Measurements from ENCODE around the gene COX4I2.

COX4I2 gene

GRCh38 chr20:31603822-31604566 is 33.7 kb upstream of the COX4I2 start:
- H3K4me3 ChIP-seq (IDR thresholded peaks at IDR 0.05; ENCODE audit: insufficient read depth, low read depth, low read length), result no peak overlapping the region
- peak overlapping the region; percentile 76 for H3K9ac ChIP-seq
- peak overlapping the region; percentile 60 for H2AFZ ChIP-seq (ENCODE audit: low read depth)
- H3K36me3 ChIP-seq (ENCODE audit: insufficient read depth), result no peaks in the 10 kb centered on the region
- peaks cover 16% of the 10 kb centered on the region for H3K79me2 ChIP-seq (ENCODE audit: insufficient read depth, low read depth)
- peak overlapping the region; percentile 91 for H3K4me2 ChIP-seq
- no peaks in the 10 kb centered on the region for H3K27me3 ChIP-seq (ENCODE audit: insufficient read depth, low read depth)
- H3K4me1 ChIP-seq (ENCODE audit: low read depth, poor library complexity, severe bottlenecking), result peaks cover 54% of the 10 kb centered on the region
- no peak for TF ChIP-seq CTCF (conservative IDR thresholded peaks at IDR 0.05; ENCODE audit: low read depth, low read length)
- peak overlapping the region; percentile 85 for H3K27ac ChIP-seq
- no peaks in the 10 kb centered on the region for H4K20me1 ChIP-seq (ENCODE audit: insufficient read depth)

- no peaks in the 10 kb centered on the region for H4K20me1 ChIP-seq (ENCODE audit: insufficient read depth)
- H3K4me3 ChIP-seq (IDR thresholded peaks at IDR 0.05; ENCODE audit: insufficient read depth, low read depth, low read length), result no peak overlapping the region
- H3K27ac ChIP-seq, result peak overlapping the region; percentile 85
- peak overlapping the region; percentile 91 for H3K4me2 ChIP-seq
- H3K9ac ChIP-seq, result peak overlapping the region; percentile 76
- no peaks in the 10 kb centered on the region for H3K27me3 ChIP-seq (ENCODE audit: insufficient read depth, low read depth)
- H3K79me2 ChIP-seq (ENCODE audit: insufficient read depth, low read depth), result peaks cover 16% of the 10 kb centered on the region
- TF ChIP-seq CTCF (conservative IDR thresholded peaks at IDR 0.05; ENCODE audit: low read depth, low read length), result no peak
- no peaks in the 10 kb centered on the region for H3K36me3 ChIP-seq (ENCODE audit: insufficient read depth)
- peaks cover 54% of the 10 kb centered on the region for H3K4me1 ChIP-seq (ENCODE audit: low read depth, poor library complexity, severe bottlenecking)
- H2AFZ ChIP-seq (ENCODE audit: low read depth), result peak overlapping the region; percentile 60; the same call in 1 of the 2 replicates
Measured at GRCh38 chr20:31604567-31605030, 33.1 kb upstream of the COX4I2 start.

- peaks cover 54% of the 10 kb centered on the region for H3K4me1 ChIP-seq (ENCODE audit: low read depth, poor library complexity, severe bottlenecking)
- no peaks in the 10 kb centered on the region for H4K20me1 ChIP-seq (ENCODE audit: insufficient read depth)
- no peak; the same call in 1 of the 2 replicates for TF ChIP-seq CTCF (conservative IDR thresholded peaks at IDR 0.05; ENCODE audit: low read depth, low read length)
- peak within 1 kb of the TSS; percentile 76 for H3K9ac ChIP-seq
- H2AFZ ChIP-seq (ENCODE audit: low read depth), result peak within 1 kb of the TSS; percentile 60; the same call in 1 of the 2 replicates
- peak within 1 kb of the TSS; percentile 91 for H3K4me2 ChIP-seq
- peaks cover 16% of the 10 kb centered on the region for H3K79me2 ChIP-seq (ENCODE audit: insufficient read depth, low read depth)
- H3K27me3 ChIP-seq (ENCODE audit: insufficient read depth, low read depth), result no peaks in the 10 kb centered on the region
- no peaks in the 10 kb centered on the region for H3K36me3 ChIP-seq (ENCODE audit: insufficient read depth)
- H3K4me3 ChIP-seq (IDR thresholded peaks at IDR 0.05; ENCODE audit: insufficient read depth, low read depth, low read length), result no peak within 1 kb of the TSS
- H3K27ac ChIP-seq, result peak within 1 kb of the TSS; percentile 85
Measured at GRCh38 chr20:31605031-31605901, 32.4 kb upstream of the COX4I2 start, which contains the start of gene ID1. TSS of gene ID1 (plus strand) at chr20:31605289. CDS start at chr20:31605388, 99 bp downstream.

GRCh38 chr20:31605902-31606803 is 31.6 kb upstream of the COX4I2 start:
- H3K36me3 ChIP-seq (ENCODE audit: insufficient read depth), result no peaks in the 10 kb centered on the region
- H3K9ac ChIP-seq, result peak overlapping the region; percentile 76
- peaks cover 60% of the 10 kb centered on the region for H3K4me1 ChIP-seq (ENCODE audit: low read depth, poor library complexity, severe bottlenecking)
- no peaks in the 10 kb centered on the region for H4K20me1 ChIP-seq (ENCODE audit: insufficient read depth)
- peak overlapping the region; percentile 91 for H3K4me2 ChIP-seq
- peaks cover 16% of the 10 kb centered on the region for H3K79me2 ChIP-seq (ENCODE audit: insufficient read depth, low read depth)
- H3K27ac ChIP-seq, result peak overlapping the region; percentile 85
- TF ChIP-seq CTCF (conservative IDR thresholded peaks at IDR 0.05; ENCODE audit: low read depth, low read length), result no peak
- H2AFZ ChIP-seq (ENCODE audit: low read depth), result peak overlapping the region; percentile 60; the same call in 1 of the 2 replicates
- H3K4me3 ChIP-seq (IDR thresholded peaks at IDR 0.05; ENCODE audit: insufficient read depth, low read depth, low read length), result no peak overlapping the region
- H3K27me3 ChIP-seq (ENCODE audit: insufficient read depth, low read depth), result no peaks in the 10 kb centered on the region

All from KMS-11 (cell line).